GM23338 (cell line): Measurements from ENCODE around the gene KHSRP.

Experiments
- CREB1 ChIP-seq: fragments of 250-450 bp; sonication (Bioruptor Pico); IDR thresholded peaks from 2 replicates; pipeline ENCODE4 v1.5.0; 2020; ENCODE audit warnings: low read depth, mild to moderate bottlenecking, moderate library complexity
- EZH2 ChIP-seq: fragments of 200-600 bp; sonication (generic); IDR thresholded peaks from one replicate; pipeline ENCODE4 v1.8.0; 2017; ENCODE audit warnings: antibody characterized with exemption, mild to moderate bottlenecking, low read depth; ENCODE audit not compliant: unreplicated experiment
- EZH2phosphoT487 ChIP-seq: fragments of 200-600 bp; sonication (generic); IDR thresholded peaks from one replicate; pipeline ENCODE4 v1.8.1; 2018; ENCODE audit warnings: antibody characterized with exemption; ENCODE audit not compliant: unreplicated experiment
- JUNB ChIP-seq: IDR thresholded peaks from one replicate; pipeline ENCODE4 v1.6.1; 2016; ENCODE audit warnings: antibody characterized with exemption; ENCODE audit not compliant: unreplicated experiment
- POLR2AphosphoS5 ChIP-seq: IDR thresholded peaks from 2 replicates; pipeline ENCODE4 v1.6.1; 2016; ENCODE audit warnings: antibody characterized with exemption, low read depth
- STAT1 ChIP-seq: IDR thresholded peaks from one replicate; pipeline ENCODE4 v1.6.1; 2016; ENCODE audit warnings: antibody characterized with exemption; ENCODE audit not compliant: unreplicated experiment
- ZNF331 ChIP-seq: fragments of 250-450 bp; sonication (Bioruptor Pico); IDR thresholded peaks from 2 replicates; pipeline ENCODE4 v1.5.0; 2020; ENCODE audit warnings: low read depth, mild to moderate bottlenecking, moderate library complexity
- TF ChIP-seq, protein P1 (sequence below), 2 experiments: fragments of 200-600 bp in 1 of 2; sonication (generic) in 1 of 2; conservative IDR thresholded peaks; 2 replicates each; pipeline versions ENCODE4 v1.5.1 to v1.6.1; 2016 to 2017; ENCODE audit warnings: antibody characterized with exemption in 2 of 2, low read depth in 2 of 2, mild to moderate bottlenecking in 2 of 2, moderate library complexity in 1 of 2
- TF ChIP-seq, protein P2 (sequence below): IDR thresholded peaks from one replicate; pipeline ENCODE4 v1.6.1; 2018; ENCODE audit warnings: antibody characterized with exemption; ENCODE audit not compliant: unreplicated experiment
- TF ChIP-seq, protein P3 (sequence below): IDR thresholded peaks from 2 replicates; pipeline ENCODE4 v1.6.1; 2016; ENCODE audit warnings: antibody characterized with exemption

DNA sequence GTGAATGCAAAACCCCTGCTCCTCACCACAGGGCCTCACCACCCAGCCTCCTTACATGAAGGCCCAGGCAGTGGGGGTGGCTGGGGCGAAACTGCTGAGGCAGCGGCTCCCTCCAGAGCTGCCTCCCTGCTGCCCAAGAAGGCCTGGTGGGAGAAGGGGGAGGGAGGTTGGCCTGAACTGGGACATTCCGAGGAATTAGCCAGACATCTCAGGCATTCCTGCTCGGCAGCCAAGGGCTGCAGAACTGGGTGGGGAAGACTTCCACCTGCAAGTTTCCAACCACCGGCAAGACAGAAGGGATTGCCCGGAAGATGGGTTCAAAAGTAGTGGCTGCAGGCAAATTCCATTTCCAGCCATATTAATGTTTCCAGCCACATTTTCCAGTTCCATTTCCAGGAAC is 46.6 kb downstream of the KHSRP start:
- TF ChIP-seq POLR2AphosphoS5 (no peak), EZH2 (no peak), CREB1 (CRISPR knock-in tag) (no peak), EZH2phosphoT487 (no peak), JUNB (no peak), STAT1 (no peak), ZNF331 (CRISPR knock-in tag) (no peak)
- TF ChIP-seq, protein P1, sequence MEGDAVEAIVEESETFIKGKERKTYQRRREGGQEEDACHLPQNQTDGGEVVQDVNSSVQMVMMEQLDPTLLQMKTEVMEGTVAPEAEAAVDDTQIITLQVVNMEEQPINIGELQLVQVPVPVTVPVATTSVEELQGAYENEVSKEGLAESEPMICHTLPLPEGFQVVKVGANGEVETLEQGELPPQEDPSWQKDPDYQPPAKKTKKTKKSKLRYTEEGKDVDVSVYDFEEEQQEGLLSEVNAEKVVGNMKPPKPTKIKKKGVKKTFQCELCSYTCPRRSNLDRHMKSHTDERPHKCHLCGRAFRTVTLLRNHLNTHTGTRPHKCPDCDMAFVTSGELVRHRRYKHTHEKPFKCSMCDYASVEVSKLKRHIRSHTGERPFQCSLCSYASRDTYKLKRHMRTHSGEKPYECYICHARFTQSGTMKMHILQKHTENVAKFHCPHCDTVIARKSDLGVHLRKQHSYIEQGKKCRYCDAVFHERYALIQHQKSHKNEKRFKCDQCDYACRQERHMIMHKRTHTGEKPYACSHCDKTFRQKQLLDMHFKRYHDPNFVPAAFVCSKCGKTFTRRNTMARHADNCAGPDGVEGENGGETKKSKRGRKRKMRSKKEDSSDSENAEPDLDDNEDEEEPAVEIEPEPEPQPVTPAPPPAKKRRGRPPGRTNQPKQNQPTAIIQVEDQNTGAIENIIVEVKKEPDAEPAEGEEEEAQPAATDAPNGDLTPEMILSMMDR (conservative IDR thresholded peaks at IDR 0.05; ENCODE audit: low read depth in 2 of 2) = no peak
- TF ChIP-seq, protein P2, sequence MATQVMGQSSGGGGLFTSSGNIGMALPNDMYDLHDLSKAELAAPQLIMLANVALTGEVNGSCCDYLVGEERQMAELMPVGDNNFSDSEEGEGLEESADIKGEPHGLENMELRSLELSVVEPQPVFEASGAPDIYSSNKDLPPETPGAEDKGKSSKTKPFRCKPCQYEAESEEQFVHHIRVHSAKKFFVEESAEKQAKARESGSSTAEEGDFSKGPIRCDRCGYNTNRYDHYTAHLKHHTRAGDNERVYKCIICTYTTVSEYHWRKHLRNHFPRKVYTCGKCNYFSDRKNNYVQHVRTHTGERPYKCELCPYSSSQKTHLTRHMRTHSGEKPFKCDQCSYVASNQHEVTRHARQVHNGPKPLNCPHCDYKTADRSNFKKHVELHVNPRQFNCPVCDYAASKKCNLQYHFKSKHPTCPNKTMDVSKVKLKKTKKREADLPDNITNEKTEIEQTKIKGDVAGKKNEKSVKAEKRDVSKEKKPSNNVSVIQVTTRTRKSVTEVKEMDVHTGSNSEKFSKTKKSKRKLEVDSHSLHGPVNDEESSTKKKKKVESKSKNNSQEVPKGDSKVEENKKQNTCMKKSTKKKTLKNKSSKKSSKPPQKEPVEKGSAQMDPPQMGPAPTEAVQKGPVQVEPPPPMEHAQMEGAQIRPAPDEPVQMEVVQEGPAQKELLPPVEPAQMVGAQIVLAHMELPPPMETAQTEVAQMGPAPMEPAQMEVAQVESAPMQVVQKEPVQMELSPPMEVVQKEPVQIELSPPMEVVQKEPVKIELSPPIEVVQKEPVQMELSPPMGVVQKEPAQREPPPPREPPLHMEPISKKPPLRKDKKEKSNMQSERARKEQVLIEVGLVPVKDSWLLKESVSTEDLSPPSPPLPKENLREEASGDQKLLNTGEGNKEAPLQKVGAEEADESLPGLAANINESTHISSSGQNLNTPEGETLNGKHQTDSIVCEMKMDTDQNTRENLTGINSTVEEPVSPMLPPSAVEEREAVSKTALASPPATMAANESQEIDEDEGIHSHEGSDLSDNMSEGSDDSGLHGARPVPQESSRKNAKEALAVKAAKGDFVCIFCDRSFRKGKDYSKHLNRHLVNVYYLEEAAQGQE = no peak
- TF ChIP-seq, protein P3, sequence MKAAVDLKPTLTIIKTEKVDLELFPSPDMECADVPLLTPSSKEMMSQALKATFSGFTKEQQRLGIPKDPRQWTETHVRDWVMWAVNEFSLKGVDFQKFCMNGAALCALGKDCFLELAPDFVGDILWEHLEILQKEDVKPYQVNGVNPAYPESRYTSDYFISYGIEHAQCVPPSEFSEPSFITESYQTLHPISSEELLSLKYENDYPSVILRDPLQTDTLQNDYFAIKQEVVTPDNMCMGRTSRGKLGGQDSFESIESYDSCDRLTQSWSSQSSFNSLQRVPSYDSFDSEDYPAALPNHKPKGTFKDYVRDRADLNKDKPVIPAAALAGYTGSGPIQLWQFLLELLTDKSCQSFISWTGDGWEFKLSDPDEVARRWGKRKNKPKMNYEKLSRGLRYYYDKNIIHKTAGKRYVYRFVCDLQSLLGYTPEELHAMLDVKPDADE = no peak
